Measurements from ENCODE around the gene ASIC2.

The ASIC2 gene

GRCh38 chr17:33151565-33151964 lies 141.5 kb downstream of the ASIC2 start:
- DNase-seq (ENCODE audit: low read depth), result no peak
- no peak for TF ChIP-seq CTCF (IDR thresholded peaks at IDR 0.05; ENCODE audit: control insufficient read depth, insufficient read depth, low read depth, low read length, missing control alignments)
- no peak overlapping the region for H3K4me3 ChIP-seq (ENCODE audit: control insufficient read depth, low read depth, low read length)

- H3K4me3 ChIP-seq (ENCODE audit: control insufficient read depth, low read depth, low read length), result no peak overlapping the region
- TF ChIP-seq CTCF (IDR thresholded peaks at IDR 0.05; ENCODE audit: control insufficient read depth, insufficient read depth, low read depth, low read length, missing control alignments), result no peak
- no peak for DNase-seq (ENCODE audit: low read depth)
These were observed 147.2 kb downstream of the ASIC2 start for GRCh38 chr17:33145941-33146340.

GRCh38 chr17:33144837-33145236 lies 148.3 kb downstream of the ASIC2 start:
- TF ChIP-seq CTCF (IDR thresholded peaks at IDR 0.05; ENCODE audit: control insufficient read depth, insufficient read depth, low read depth, low read length, missing control alignments), result no peak
- no peak overlapping the region for H3K4me3 ChIP-seq (ENCODE audit: control insufficient read depth, low read depth, low read length)
- no peak for DNase-seq (ENCODE audit: low read depth)

GRCh38 chr17:33142705-33143299 lies 150.3 kb downstream of the ASIC2 start:
- no peak for TF ChIP-seq CTCF (IDR thresholded peaks at IDR 0.05; ENCODE audit: control insufficient read depth, insufficient read depth, low read depth, low read length, missing control alignments)
- H3K4me3 ChIP-seq (ENCODE audit: control insufficient read depth, low read depth, low read length), result no peak overlapping the region
- DNase-seq (ENCODE audit: low read depth), result no peak

GRCh38 chr17:33140413-33141099 lies 152.5 kb downstream of the ASIC2 start:
- H3K4me3 ChIP-seq (ENCODE audit: control insufficient read depth, low read depth, low read length), result no peak overlapping the region
- TF ChIP-seq CTCF (IDR thresholded peaks at IDR 0.05; ENCODE audit: control insufficient read depth, insufficient read depth, low read depth, low read length, missing control alignments), result no peak
- no peak for DNase-seq (ENCODE audit: low read depth)

GRCh38 chr17:33138627-33139026 lies 154.5 kb downstream of the ASIC2 start:
- DNase-seq (ENCODE audit: low read depth), result no peak
- no peak for TF ChIP-seq CTCF (IDR thresholded peaks at IDR 0.05; ENCODE audit: control insufficient read depth, insufficient read depth, low read depth, low read length, missing control alignments)
- H3K4me3 ChIP-seq (ENCODE audit: control insufficient read depth, low read depth, low read length), result no peak overlapping the region
